Colonic mucosa (tissue), 4 donors: Measurements from ENCODE around the gene PIK3CD. TPM values are rescaled to one million over a fixed set of nuclear protein-coding genes. Genes with fewer than 3 reads are reported as not detected.
"Not testable (repeated sequence)": the region's sequence is repeated elsewhere in the genome, so short reads cannot be mapped to it uniquely, and the experiment has no call there.

Experiments used
- DNase-seq: peaks from one replicate; pipeline ENCODE4 v3.0.0-alpha.2; 2020
- H3K27ac ChIP-seq: fragments of 200-600 bp; one replicate; pipeline ENCODE4 v1.8.0; 2021
- H3K27me3 ChIP-seq: fragments of 200-600 bp; one replicate; pipeline ENCODE4 v1.8.0; 2021
- H3K36me3 ChIP-seq: fragments of 200-600 bp; one replicate; pipeline ENCODE4 v1.8.0; 2021
- H3K4me1 ChIP-seq: fragments of 200-600 bp; one replicate; pipeline ENCODE4 v1.8.0; 2021; ENCODE audit warnings: mild to moderate bottlenecking
- H3K4me3 ChIP-seq: fragments of 200-600 bp; one replicate; pipeline ENCODE4 v1.8.0; 2021
- H3K9ac ChIP-seq, 2 donors: one replicate each; pipeline ENCODE4 v1.7.0; 2013; ENCODE audit warnings: control low read depth in 2 of 2, low read depth in 2 of 2, low read length in 2 of 2
- H3K9me3 ChIP-seq: fragments of 200-600 bp; one replicate; pipeline ENCODE4 v1.8.0; 2021
- intact Hi-C: fragments of 100-400 bp; cut with DNase I; formaldehyde crosslinking; loops from one replicate; pipeline ENCODE4 v1.14.1; 2022
- total RNA-seq, 2 donors: library from RNA; stranded (reverse); fragmentation: NEBNext Ultra II Directional in 1 of 2; extraction: Animal tissue kit (Norgen Biotek cat#: 25700) in 1 of 2; gene quantifications; one replicate each; pipeline ENCODE4 v1.2.1, GENCODE V29; 2021
- TF ChIP-seq, protein P1 (sequence below): fragments of 200-600 bp; IDR thresholded peaks from one replicate; pipeline ENCODE4 v1.8.0; 2022; ENCODE audit warnings: antibody characterized with exemption, mild to moderate bottlenecking
- donor health status: healthy.
- donor health status: DM: no; HTN: no; CAD: no.
- donor health status: DM: no; HTN: no; CAD: no.

PIK3CD gene
- total RNA-seq, 2 donors from 2014 or later = 3.5 TPM

DNA sequence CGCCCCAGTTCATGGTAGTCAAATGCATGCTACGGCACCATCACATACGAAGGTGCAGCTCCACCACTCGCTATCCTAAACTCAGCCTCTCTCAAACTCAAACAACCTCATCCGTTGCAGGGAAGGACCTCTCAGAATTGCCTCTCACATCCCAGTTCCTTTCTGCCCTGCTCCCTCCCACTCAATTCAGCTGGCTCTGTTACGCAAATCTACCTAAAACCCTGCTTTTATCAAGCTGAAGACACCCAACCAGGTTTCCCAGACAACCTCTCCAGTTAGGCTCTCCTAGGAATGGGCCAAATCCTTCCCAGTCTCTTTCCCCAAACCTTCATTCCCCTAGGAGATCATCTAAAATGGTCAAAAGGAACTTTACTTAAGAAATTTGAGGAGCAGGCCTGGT is 109.3 kb downstream of the PIK3CD start:
- Histone ChIP-seq H3K9ac (no peak overlapping the region), H3K4me3 (no peak overlapping the region), H3K9me3 (no peaks in the 10 kb centered on the region), H3K4me1 (no peaks in the 10 kb centered on the region), H3K36me3 (no peaks in the 10 kb centered on the region), H3K27ac (no peak overlapping the region), H3K27me3 (no peaks in the 10 kb centered on the region)
- TF ChIP-seq, protein P1, sequence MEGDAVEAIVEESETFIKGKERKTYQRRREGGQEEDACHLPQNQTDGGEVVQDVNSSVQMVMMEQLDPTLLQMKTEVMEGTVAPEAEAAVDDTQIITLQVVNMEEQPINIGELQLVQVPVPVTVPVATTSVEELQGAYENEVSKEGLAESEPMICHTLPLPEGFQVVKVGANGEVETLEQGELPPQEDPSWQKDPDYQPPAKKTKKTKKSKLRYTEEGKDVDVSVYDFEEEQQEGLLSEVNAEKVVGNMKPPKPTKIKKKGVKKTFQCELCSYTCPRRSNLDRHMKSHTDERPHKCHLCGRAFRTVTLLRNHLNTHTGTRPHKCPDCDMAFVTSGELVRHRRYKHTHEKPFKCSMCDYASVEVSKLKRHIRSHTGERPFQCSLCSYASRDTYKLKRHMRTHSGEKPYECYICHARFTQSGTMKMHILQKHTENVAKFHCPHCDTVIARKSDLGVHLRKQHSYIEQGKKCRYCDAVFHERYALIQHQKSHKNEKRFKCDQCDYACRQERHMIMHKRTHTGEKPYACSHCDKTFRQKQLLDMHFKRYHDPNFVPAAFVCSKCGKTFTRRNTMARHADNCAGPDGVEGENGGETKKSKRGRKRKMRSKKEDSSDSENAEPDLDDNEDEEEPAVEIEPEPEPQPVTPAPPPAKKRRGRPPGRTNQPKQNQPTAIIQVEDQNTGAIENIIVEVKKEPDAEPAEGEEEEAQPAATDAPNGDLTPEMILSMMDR = no peak
- DNase-seq = no peak
- intact Hi-C loops = no loop called here

DNA sequence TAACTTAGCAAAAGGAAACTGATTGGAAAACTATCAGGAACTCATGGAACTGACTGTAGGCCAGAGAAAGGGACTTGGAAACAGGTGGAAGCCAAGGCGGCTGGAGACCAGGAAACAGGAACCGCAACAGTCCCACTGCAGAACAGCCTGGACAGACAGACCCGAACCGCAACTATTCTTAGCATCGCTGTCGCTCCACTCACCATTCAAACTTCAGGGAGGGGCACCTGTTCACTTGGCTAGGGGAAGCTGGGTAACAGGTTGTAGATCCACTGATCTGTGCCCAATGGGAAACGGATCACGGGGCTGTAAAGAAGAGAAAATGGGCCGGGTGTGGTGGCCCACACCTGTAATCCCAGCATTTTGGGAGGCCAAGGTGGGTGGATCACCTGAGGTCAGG is 110.3 kb downstream of the PIK3CD start:
- no peaks in the 10 kb centered on the region for H3K9me3 ChIP-seq
- H3K4me1 ChIP-seq = no peaks in the 10 kb centered on the region
- DNase-seq = no peak
- H3K27me3 ChIP-seq = no peaks in the 10 kb centered on the region
- no peak overlapping the region for H3K4me3 ChIP-seq
- H3K9ac ChIP-seq = no peak overlapping the region
- no peak overlapping the region for H3K27ac ChIP-seq
- H3K36me3 ChIP-seq = no peaks in the 10 kb centered on the region
- TF ChIP-seq, protein P1 = no peak
- intact Hi-C loops = no loop called here

DNA sequence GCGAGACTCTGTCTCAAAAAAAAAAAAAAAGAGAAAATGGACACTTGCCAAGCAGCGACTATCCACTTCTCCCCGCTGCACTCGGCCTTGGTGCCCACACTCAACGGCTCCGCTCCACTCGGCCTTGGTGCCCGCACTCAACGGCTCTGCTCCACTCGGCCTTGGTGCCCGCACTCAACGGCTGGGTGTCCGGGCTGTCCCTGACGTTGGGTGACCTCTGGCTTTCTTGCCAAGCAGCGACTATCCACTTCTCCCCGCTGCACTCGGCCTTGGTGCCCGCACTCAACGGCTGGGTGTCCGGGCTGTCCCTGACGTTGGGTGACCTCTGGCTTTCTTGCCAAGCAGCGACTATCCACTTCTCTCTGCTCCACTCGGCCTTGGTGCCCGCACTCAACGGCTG is 110.9 kb downstream of the PIK3CD start:
- H3K9ac ChIP-seq, H3K4me3 ChIP-seq, intact Hi-C loops, H3K4me1 ChIP-seq, H3K9me3 ChIP-seq, H3K27ac ChIP-seq, H3K36me3 ChIP-seq, DNase-seq, H3K27me3 ChIP-seq: not testable (repeated sequence)

DNA sequence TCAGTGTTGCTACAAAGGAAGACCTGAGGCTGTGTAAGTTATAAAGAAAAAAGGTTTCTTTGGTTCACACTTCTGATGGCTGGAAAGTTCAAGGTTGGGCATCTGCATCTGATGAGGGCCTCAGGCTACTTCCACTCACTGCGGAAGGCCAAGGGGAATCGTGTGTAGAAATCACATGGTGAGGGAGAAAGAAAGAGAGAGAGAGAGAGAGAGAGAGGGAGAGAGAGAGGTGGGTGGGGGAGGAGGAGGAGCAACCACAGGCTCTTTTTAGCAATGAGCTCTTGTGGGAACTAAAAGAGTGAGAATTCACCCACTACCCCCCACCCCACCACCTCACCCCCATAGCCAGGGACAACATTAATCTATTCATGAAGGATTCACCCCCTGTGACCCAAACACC is 112.4 kb downstream of the PIK3CD start:
- TF ChIP-seq, protein P1 = no peak
- Histone ChIP-seq H3K27me3 (no peaks in the 10 kb centered on the region), H3K9ac (no peak overlapping the region), H3K36me3 (no peaks in the 10 kb centered on the region), H3K4me3 (no peak overlapping the region), H3K9me3 (no peaks in the 10 kb centered on the region), H3K4me1 (no peaks in the 10 kb centered on the region), H3K27ac (no peak overlapping the region)
- intact Hi-C loops = no loop called here
- DNase-seq = no peak

DNA sequence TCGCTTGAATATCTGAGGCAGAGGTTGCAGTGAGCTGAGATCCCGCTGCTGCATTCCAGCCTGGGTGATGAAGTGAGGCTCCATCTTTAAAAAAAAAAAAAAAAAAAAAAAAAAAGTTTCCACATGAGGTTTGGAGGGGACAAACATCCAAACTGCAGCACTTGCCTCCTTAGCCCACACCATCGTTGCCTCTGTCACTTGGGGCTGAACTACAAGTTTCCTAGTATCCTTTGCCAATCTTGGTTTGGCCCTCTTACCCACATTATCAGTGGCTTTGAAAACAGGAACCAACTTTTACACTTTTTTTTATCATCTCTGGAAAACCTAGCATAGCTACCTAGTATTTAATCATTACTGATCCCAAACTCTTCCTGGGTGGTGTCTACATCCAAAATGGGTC is 113.0 kb downstream of the PIK3CD start:
- Histone ChIP-seq H3K27me3 (no peaks in the 10 kb centered on the region), H3K4me1 (no peaks in the 10 kb centered on the region), H3K27ac (no peak overlapping the region), H3K9me3 (no peaks in the 10 kb centered on the region), H3K4me3 (no peak overlapping the region), H3K9ac (no peak overlapping the region), H3K36me3 (no peaks in the 10 kb centered on the region)
- no peak for DNase-seq
- intact Hi-C loops = no loop called here
- TF ChIP-seq, protein P1 = no peak

DNA sequence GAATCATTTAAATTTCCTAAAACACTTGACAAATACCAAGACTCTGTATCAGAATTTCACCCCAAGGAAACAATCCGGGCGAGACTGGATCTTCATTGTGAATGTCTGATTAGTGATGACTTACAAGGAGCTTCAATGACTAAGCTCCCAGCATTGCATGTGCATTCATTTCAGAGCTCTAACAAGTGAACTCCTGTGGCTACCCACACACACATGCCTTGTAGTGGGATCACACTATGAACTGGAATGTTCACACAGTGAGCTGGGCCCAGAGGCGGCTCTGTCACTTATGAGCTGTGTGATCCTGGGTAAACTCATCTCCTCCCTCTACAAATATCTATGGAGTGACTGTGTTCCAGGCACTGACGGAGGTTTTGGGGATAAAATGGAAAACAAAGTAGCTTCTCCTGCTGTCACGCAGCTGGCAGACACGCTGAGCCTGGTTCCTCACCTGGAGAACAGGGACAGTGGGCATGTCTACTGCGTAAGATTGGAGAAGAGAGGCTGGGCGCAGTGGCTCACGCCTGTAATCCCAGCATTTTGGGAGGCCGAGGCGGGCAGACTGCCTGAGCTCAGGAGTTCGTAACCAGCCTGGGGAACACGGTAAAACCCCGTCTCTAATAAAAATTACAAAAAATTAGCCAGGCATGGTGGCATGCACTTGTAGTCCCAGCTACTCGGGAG is 115.4 kb downstream of the PIK3CD start:
- no peak for DNase-seq
- Histone ChIP-seq H3K36me3 (no peaks in the 10 kb centered on the region), H3K27me3 (no peaks in the 10 kb centered on the region), H3K4me3 (no peak overlapping the region), H3K9ac (no peak overlapping the region), H3K9me3 (no peaks in the 10 kb centered on the region), H3K27ac (no peak overlapping the region), H3K4me1 (no peaks in the 10 kb centered on the region)
- intact Hi-C loops = no loop called here
- TF ChIP-seq, protein P1 = no peak
